RWPE2 (cell line): ENCODE results near the gene TMEM87A.
"Not testable (repeated sequence)": the region's sequence is repeated elsewhere in the genome, so short reads cannot be mapped to it uniquely, and the experiment has no call there.

Experiments
- ATAC-seq: fragments of 200-7000 bp; cut with Tn5 transposase; 3 replicates; pipeline ENCODE4 v1.9.1; 2021; ENCODE audit warnings: low read depth
- DNase-seq: peaks from one replicate; pipeline ENCODE4 v3.0.0-alpha.2; 2020; ENCODE audit warnings: low spot score
- H3K27ac ChIP-seq: fragments of 450-650 bp; 2 replicates; pipeline ENCODE4 v1.5.1; 2017; ENCODE audit warnings: mild to moderate bottlenecking; ENCODE audit not compliant: poor library complexity, severe bottlenecking
- H3K27me3 ChIP-seq: fragments of 250-450 bp; sonication (Bioruptor Pico); 2 replicates; pipeline ENCODE4 v1.5.1; 2021; ENCODE audit warnings: mild to moderate bottlenecking, moderate library complexity; ENCODE audit not compliant: insufficient read depth, poor library complexity, severe bottlenecking
- H3K36me3 ChIP-seq: fragments of 250-450 bp; sonication (Bioruptor Pico); 2 replicates; pipeline ENCODE4 v1.5.1; 2020; ENCODE audit warnings: low read depth, mild to moderate bottlenecking, moderate library complexity
- H3K4me1 ChIP-seq: fragments of 250-450 bp; sonication (Bioruptor Pico); 2 replicates; pipeline ENCODE4 v1.5.1; 2021; ENCODE audit warnings: mild to moderate bottlenecking, moderate library complexity; ENCODE audit not compliant: insufficient read depth, poor library complexity, severe bottlenecking
- H3K4me3 ChIP-seq: fragments of 250-450 bp; sonication (Bioruptor Pico); 2 replicates; pipeline ENCODE4 v1.5.1; 2021; ENCODE audit warnings: mild to moderate bottlenecking, moderate library complexity; ENCODE audit not compliant: severe bottlenecking
- H3K9me3 ChIP-seq: fragments of 250-450 bp; sonication (Bioruptor Pico); 2 replicates; pipeline ENCODE4 v1.5.1; 2021; ENCODE audit warnings: mild to moderate bottlenecking, moderate library complexity; ENCODE audit not compliant: severe bottlenecking
- CTCF ChIP-seq: fragments of 450-650 bp; IDR thresholded peaks from one replicate; pipeline ENCODE4 v1.5.1; 2017; ENCODE audit warnings: mild to moderate bottlenecking, moderate library complexity; ENCODE audit not compliant: poor library complexity, severe bottlenecking

TMEM87A gene

DNA sequence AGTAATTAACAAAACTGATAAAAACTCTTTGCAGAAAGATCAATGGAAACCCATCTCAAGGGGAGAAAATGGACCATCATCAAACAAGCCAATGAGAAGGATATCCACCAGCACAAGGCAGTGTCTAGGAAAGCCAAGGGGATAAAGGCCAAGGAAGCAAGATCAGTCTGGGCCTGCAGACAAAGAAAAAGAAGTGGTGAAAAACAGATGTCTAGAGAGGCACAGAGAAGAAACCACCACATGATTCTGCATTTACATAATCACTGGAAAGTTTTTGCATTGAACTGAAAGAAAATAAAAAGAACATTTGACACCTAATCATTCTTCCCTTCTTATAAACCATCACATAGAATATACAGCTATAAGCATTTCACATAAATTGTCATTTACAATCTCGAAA, 42.1 kb downstream of the TMEM87A start:
- DNase-seq (no peak), ATAC-seq (no peak)
- no peaks in the 10 kb centered on the region for H3K4me1 ChIP-seq
- no peaks in the 10 kb centered on the region for H3K27me3 ChIP-seq
- no peak overlapping the region for H3K4me3 ChIP-seq
- H3K36me3 ChIP-seq: peaks cover 90% of the 10 kb centered on the region
- no peaks in the 10 kb centered on the region for H3K9me3 ChIP-seq
- no peak for TF ChIP-seq CTCF
- H3K27ac ChIP-seq: no peak overlapping the region

GRCh38 chr15:42228981-42229380, 44.3 kb downstream of the TMEM87A start:
- not testable (repeated sequence) for H3K4me1 ChIP-seq, DNase-seq, H3K27ac ChIP-seq, ATAC-seq, H3K9me3 ChIP-seq, H3K27me3 ChIP-seq, H3K4me3 ChIP-seq
- H3K36me3 ChIP-seq: peaks cover 90% of the 10 kb centered on the region

GRCh38 chr15:42228036-42228435, 45.2 kb downstream of the TMEM87A start:
- ATAC-seq (no peak), DNase-seq (no peak)
- Histone ChIP-seq H3K9me3 (no peaks in the 10 kb centered on the region), H3K4me1 (no peaks in the 10 kb centered on the region), H3K27me3 (no peaks in the 10 kb centered on the region), H3K4me3 (no peak overlapping the region), H3K36me3 (peaks cover 94% of the 10 kb centered on the region), H3K27ac (no peak overlapping the region)
- no peak for TF ChIP-seq CTCF

DNA sequence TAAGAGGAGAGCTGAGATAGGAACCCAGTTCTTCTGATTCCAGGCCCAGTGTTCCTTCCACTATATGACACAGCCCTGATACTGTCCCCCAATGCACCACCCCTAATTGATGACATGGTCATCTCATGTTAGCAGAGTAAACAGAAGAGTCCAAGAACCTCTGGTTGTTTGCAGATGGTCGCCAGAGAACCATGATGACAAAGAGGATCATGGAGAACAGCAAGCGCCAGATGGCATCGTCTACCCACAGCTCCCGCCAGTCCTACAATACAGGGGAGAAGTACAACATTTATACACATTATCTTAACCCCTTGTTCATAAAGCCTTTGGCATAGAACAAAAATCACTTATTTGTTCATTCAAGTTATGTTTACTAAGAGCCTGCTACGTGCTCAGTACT, 46.6 kb downstream of the TMEM87A start:
- no peaks in the 10 kb centered on the region for H3K27me3 ChIP-seq
- TF ChIP-seq CTCF: no peak
- H3K4me3 ChIP-seq: no peak overlapping the region
- no peaks in the 10 kb centered on the region for H3K4me1 ChIP-seq
- H3K9me3 ChIP-seq: no peaks in the 10 kb centered on the region
- H3K27ac ChIP-seq: no peak overlapping the region
- peaks cover 85% of the 10 kb centered on the region for H3K36me3 ChIP-seq
- no peak for DNase-seq
- no peak for ATAC-seq

GRCh38 chr15:42220216-42220615, 53.0 kb downstream of the TMEM87A start:
- TF ChIP-seq CTCF: no peak
- Histone ChIP-seq H3K27me3 (no peaks in the 10 kb centered on the region), H3K4me1 (no peaks in the 10 kb centered on the region), H3K36me3 (peaks cover 79% of the 10 kb centered on the region), H3K27ac (no peak overlapping the region), H3K4me3 (no peak overlapping the region), H3K9me3 (no peaks in the 10 kb centered on the region)
- DNase-seq (no peak), ATAC-seq (no peak)
